GM19351 (cell line): ENCODE measurements around the gene AP2A2.
"Not testable (repeated sequence)": the region's sequence is repeated elsewhere in the genome, so short reads cannot be mapped to it uniquely, and the experiment has no call there.

Source experiments
- ATAC-seq: cut with Tn5 transposase; IDR thresholded peaks from one replicate; pipeline ENCODE4 v1.9.1; 2021; ENCODE audit warnings: mild to moderate bottlenecking, moderate library complexity; ENCODE audit not compliant: unreplicated experiment

The AP2A2 gene

GRCh38 chr11:952406-953385 lies 27.0 kb downstream of the AP2A2 start:
- no peak for ATAC-seq

- ATAC-seq: no peak
Observed at GRCh38 chr11:953512-953911, 27.8 kb downstream of the AP2A2 start.

GRCh38 chr11:954392-955153 lies 28.9 kb downstream of the AP2A2 start:
- ATAC-seq: no peak

GRCh38 chr11:955154-956063 lies 29.7 kb downstream of the AP2A2 start:
- ATAC-seq: no peak

DNA sequence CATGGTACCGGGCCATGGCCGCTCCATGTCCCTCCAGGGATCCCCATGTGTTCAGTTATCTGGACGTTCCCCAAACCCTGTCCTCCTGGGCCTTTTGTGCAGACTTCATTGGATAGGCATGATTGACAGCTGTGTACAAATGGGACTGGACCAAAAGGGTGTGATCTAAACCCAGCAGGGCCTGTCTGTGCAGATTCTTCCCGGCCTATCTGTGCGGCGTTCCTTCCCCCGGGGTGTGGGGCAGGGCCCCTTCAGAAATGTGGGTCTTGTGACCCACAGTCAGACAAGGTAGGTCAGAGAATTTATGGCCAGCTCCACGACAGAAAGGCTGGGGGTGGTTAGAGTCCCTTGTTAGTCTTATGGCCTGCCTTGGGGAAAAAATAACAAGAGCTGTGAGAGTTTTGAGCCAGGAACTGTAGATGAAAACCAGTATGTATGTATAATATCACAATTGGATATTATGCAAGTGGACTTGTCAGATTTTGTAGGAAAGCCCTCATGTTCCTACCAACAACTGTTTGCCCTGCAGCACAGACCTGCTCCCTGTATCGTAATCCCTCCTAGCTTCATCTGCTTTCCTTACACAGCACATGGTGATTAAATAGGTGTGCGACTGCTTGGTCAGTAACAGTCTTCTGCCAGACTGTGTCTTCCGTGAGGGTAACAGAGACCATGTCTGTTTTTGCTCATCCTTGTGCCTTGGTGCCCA lies 31.7 kb downstream of the AP2A2 start:
- no peak for ATAC-seq

DNA sequence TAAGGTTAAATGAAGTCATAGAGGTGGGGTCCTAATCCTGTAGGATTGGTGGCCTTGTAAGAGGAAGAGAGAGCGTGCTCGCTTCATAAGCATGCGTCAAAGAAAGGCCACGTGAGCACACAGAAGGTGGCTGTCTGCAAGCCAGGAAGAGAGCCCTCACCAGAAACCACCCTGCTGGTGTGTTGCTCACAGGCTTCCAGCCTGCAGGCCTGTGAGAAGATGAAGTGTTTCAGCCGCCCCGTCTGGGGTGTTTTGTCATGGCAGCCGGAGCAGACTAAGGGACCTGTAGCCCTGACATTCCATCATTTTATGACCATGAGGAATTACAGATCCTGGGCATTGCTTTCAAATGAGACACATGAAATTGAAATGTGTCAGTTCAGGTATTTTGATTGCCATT lies 32.4 kb downstream of the AP2A2 start:
- no peak for ATAC-seq

DNA sequence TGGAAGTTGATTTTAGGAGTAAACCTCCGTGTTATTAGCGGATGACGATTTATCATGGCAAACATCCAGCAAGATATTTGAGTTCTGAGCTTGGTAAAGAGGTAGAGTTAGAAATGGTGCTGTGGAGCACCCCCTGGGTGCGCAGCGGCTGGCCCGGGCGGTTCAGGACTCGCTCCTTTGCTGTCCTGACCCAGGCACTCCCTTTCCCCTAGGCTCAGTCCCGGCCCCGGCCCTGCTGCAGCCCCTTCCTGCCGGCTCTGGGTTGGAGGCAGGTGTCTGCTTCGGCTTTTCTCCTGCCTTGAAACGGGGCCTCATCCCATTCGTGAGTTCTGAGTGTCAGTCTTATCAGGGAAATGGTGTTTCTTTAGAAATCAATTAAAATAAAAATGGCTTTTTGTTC lies 33.4 kb downstream of the AP2A2 start:
- ATAC-seq: no peak

DNA sequence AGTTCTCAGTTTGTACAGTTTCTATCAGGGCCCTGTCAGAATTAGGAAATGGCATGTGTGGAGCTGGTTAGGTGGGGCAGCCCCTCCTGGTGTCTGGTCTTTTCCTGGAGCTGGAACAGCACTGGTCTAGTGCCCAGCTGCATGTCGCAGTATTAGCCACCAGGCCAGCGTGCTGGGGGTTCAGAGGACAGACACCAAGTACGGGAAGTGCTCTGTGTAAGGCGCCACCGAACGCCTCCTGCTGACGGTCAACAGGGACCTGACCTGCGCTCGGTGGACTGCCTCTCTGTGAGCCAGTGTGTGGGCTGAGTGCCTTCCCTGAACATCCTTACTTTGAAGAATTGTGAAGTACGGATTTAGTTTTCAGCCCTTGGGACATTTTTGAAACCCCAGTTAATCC lies 33.9 kb downstream of the AP2A2 start:
- no peak for ATAC-seq

DNA sequence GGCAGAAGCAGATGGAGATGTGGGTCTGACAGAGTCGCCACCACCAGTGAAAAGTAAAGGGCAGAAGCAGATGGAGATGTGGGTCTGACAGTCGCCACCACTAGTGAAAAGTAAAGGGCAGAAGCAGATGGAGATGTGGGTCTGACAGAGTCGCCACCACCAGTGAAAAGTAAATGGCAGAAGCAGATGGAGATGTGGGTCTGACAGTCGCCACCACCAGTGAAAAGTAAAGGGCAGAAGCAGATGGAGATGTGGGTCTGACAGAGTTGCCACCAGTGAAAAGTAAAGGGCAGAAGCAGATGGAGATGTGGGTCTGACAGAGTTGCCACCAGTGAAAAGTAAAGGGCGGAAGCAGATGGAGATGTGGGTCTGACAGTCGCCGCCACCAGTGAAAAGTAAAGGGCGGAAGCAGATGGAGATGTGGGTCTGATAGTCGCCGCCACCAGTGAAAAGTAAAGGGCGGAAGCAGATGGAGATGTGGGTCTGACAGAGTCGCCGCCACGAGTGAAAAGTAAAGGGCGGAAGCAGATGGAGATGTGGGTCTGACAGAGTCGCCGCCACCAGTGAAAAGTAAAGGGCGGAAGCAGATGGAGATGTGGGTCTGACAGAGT lies 35.7 kb downstream of the AP2A2 start:
- not testable (repeated sequence) for ATAC-seq

DNA sequence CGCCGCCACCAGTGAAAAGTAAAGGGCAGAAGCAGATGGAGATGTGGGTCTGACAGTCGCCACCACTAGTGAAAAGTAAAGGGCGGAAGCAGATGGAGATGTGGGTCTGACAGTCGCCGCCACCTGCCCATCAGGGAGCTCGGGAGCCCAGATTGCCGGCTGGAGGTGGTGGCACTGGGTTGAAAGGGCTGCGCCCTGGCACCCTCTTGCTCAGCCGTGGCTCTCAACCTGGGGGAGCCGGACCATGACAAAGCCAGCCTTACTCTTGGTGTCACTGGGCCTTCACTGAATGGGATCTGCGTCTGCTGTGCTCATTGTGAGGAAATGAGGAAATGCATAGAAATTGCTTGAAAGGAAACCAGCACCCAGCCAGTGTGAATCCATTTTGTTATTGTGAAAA lies 36.3 kb downstream of the AP2A2 start:
- ATAC-seq: no peak

GRCh38 chr11:962688-963087 lies 37.0 kb downstream of the AP2A2 start:
- no peak for ATAC-seq

DNA sequence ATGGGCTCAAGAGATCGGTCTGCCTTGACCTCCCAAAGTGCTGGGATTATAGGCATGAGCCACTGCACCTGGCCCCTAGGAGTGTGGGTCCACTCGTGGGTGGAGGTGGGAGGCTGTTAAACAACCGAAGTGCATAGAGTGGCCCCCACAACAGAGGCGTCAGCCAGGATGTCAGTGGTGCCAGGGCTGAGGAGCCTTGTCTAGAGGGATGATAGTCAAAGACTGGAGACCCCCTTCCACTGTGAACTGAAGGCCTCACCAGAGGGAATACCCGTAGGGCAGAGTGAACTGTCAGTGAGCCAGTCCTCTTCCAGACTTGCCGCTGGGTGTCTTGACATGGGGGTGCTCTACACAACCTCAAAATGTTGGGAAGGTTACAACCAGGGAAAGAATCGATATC lies 38.2 kb downstream of the AP2A2 start:
- no peak for ATAC-seq

GRCh38 chr11:965206-965775 lies 39.6 kb downstream of the AP2A2 start:
- no peak for ATAC-seq

GRCh38 chr11:967995-968751 lies 42.5 kb downstream of the AP2A2 start:
- ATAC-seq: no peak

- ATAC-seq: no peak
Observed at GRCh38 chr11:968822-969221, 43.2 kb downstream of the AP2A2 start.

DNA sequence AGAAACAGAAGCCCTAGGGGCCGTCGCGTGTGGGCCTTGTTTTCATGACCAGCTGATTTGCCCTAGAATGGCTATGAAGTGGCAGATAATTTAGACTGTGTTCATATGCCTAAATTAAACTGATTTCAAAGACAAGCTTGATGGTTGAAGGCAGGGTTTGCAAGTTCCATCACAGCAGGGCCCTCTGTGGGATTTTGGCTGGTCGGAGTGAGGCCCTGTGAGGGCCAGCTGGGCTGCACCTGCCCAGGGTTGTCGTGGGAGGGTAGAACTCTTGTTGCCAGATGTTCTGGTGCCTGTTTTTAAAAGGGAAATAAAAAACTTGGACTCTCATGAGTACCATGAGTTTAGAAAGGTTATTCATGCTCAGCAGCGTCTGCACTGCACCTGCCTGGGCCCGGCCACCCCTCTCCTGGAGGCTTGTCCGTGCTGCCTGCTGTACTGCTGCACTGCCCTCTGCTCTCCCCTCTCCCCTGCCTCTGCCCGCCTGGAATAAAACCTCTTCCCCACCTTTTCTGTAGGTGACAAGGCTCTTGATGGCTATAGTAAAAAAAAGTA lies 44.1 kb downstream of the AP2A2 start:
- no peak for ATAC-seq

- ATAC-seq: no peak
Observed at GRCh38 chr11:970319-970871, 44.7 kb downstream of the AP2A2 start.

DNA sequence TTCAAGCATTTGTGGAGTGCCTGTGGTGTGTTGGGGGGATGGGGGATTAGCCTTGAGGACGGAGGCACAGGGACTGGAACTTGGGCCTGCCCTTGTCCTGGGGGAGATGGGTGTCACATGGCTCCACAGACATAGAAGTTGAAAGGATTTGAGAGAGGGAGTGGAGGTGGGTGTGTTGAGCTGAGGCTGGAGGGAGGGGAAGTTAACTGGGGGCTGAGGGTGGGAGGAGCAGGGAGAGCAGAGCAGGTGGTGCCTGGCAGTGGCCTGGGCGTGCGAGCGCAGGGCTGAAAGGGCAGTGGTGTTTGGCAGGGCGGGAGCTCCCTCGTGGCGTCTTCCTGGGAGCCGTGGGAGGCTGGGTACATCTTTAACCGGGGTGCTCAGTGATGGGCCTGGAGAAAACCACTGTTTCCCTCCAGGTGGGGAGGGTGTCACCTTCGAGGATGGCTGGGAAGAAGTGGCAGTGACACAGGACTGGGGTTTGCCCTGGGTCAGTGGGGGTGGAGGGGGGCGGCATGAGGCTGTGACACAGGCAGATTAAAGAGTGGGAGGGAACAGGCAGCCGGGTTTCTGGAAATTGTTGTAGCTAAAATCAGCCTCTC lies 45.5 kb downstream of the AP2A2 start:
- ATAC-seq: no peak
